ENCODE data around the gene SPDYE18. TPM values are rescaled to one million over a fixed set of nuclear protein-coding genes. Genes with fewer than 3 reads are reported as not detected.
A peak's percentile ranks its signal among the peaks of the same experiment; 100 is the strongest.
"Not testable (repeated sequence)": the region's sequence is repeated elsewhere in the genome, so short reads cannot be mapped to it uniquely, and the experiment has no call there.

Gene SPDYE18, protein sequence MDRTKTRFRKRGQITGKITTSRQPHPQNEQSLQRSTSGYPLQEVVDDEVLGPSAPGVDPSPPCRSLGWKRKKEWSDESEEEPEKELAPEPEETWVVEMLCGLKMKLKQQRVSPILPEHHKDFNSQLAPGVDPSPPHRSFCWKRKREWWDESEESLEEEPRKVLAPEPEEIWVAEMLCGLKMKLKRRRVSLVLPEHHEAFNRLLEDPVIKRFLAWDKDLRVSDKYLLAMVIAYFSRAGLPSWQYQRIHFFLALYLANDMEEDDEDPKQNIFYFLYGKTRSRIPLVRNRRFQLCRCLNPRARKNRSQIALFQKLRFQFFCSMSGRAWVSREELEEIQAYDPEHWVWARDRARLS
- polyA plus RNA-seq (2012; ENCODE audit: insufficient read depth, insufficient read length) = not detected

DNA sequence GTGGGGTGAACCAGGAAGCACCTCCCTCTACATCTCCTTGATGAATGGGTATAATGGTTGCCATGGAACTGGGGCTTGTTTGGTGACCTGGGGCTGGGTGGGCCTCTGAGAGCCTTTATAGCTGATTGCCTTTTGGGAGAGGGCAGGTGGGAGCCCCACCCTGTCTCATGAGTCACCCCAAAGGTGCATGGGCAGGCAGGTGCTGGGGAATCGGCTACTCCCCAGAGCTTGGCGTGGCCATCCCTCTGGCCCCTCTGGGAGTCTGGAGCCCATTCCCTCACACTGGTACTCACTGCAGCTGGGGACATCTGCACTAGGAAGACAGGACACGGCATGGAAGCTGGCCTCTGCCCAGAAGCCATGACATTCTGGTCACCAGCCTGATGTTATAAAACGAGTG is at the start of gene SPDYE18:
SPDYE18 (minus strand) TSS at position 2 of the 400 bp plus-strand sequence. CDS start 2,046 bp downstream, outside the sequence.
- H3K4me3 ChIP-seq (ENCODE audit: low read length); DNase-seq (ENCODE audit: low read depth, low spot score): not testable (repeated sequence)

DNA sequence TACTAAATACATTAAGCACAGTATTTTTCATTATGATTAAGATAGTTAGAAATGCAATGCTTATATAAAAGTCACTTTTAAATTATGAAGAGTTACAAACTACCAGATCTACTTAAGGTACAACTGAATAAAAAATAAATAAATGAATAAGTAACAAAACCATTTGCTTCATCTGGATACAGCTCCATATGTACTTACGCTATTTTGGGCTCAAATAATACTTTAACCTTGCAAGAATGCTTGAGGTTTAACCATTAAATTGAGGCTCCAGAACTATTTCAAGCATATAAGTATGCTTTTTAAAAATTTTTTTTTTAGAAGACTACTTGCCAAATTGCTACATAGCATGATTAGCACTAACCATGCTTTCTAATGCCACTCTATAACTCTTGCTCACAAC is 46.0 kb upstream of the SPDYE18 start:
- not testable (repeated sequence) for H3K4me3 ChIP-seq (ENCODE audit: low read length); DNase-seq (ENCODE audit: low read depth, low spot score)

DNA sequence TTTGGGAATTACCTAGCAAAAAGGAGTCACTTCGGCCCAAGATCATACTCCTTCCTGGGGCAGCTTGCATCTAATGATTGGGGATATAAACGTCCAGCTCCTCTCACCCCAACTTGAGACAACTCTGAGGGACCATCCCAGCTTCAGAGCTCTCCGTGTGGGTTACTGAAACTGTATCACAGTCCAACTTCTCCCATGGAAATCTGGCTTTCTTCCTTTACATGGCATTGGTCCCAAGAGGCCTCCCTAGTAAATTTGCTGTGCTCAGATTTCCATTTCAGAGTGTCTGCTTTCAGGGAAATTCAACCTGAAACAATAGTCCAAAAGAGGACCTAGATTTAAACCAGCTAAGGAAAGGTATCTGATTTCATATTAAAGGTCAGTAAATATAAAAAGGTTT is 45.3 kb upstream of the SPDYE18 start:
- DNase-seq (ENCODE audit: low read depth, low spot score); H3K4me3 ChIP-seq (ENCODE audit: low read length): not testable (repeated sequence)

- not testable (repeated sequence) for H3K4me3 ChIP-seq (ENCODE audit: low read length); DNase-seq (ENCODE audit: low read depth, low spot score)
These were observed 43.5 kb upstream of the SPDYE18 start for GRCh38 chr7:77105904-77106303.

DNA sequence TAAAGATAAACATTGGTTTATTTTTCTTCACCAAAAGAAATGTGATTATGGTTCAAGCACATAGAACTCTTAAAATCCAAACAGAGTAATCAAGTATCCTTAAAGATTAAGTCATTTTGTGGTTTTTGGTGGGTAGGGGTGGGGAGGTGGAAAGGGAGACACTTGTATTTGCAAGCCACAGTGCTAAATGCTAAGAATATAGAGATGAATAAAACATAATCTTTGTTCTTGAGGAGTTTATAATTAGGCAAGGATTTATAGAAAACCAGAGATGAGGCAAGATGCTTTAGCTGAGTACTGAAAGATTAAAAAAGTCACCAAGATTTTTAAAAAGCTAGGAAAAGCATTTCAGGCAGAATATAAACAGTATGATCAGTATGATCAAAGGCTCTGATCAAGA is 40.3 kb upstream of the SPDYE18 start:
- H3K4me3 ChIP-seq (ENCODE audit: low read length); DNase-seq (ENCODE audit: low read depth, low spot score): not testable (repeated sequence)

GRCh38 chr7:77101187-77101586 is 38.8 kb upstream of the SPDYE18 start:
- DNase-seq (ENCODE audit: low read depth, low spot score); H3K4me3 ChIP-seq (ENCODE audit: low read length): not testable (repeated sequence)

GRCh38 chr7:77100501-77100900 is 38.1 kb upstream of the SPDYE18 start:
- DNase-seq (ENCODE audit: low read depth, low spot score); H3K4me3 ChIP-seq (ENCODE audit: low read length): not testable (repeated sequence)

GRCh38 chr7:77092301-77092700 is 29.9 kb upstream of the SPDYE18 start:
- not testable (repeated sequence) for H3K4me3 ChIP-seq (ENCODE audit: low read length); DNase-seq (ENCODE audit: low read depth, low spot score)

GRCh38 chr7:77082192-77082591 is 19.8 kb upstream of the SPDYE18 start:
- not testable (repeated sequence) for DNase-seq (ENCODE audit: low read depth, low spot score); H3K4me3 ChIP-seq (ENCODE audit: low read length)

DNA sequence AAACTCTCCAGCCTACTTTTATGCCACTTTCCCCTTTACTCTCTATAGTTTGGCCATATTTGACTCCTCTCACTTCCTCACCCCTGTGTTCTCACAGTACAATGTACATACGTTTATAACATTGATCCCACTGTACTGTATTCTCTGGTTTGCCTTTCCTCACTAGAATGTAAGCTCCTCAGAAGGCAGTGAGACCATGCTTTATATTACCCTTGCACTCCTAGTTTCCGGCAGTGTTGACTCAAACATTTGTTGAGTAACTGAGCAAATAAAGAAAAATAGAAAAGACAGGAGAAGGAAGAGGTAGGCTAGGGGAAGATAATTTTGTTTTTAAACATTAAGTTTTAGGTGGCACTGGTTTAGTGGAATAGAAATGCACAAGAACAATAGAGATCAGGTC is 17.9 kb upstream of the SPDYE18 start:
- H3K4me3 ChIP-seq (ENCODE audit: low read length); DNase-seq (ENCODE audit: low read depth, low spot score): not testable (repeated sequence)

- DNase-seq (ENCODE audit: low read depth, low spot score) = not testable (repeated sequence)
These were observed 17.3 kb upstream of the SPDYE18 start for GRCh38 chr7:77079624-77080023.

GRCh38 chr7:77079112-77079511 is 16.8 kb upstream of the SPDYE18 start:
- not testable (repeated sequence) for H3K4me3 ChIP-seq (ENCODE audit: low read length); DNase-seq (ENCODE audit: low read depth, low spot score)

More at GRCh38 chr7:77079624-77080023, 17.3 kb upstream of the SPDYE18 start:
- H3K4me3 ChIP-seq (ENCODE audit: low read length) = not testable (repeated sequence)

GRCh38 chr7:77077060-77077459 is 14.7 kb upstream of the SPDYE18 start:
- DNase-seq (ENCODE audit: low read depth, low spot score); H3K4me3 ChIP-seq (ENCODE audit: low read length): not testable (repeated sequence)

- not testable (repeated sequence) for DNase-seq (ENCODE audit: low read depth, low spot score); H3K4me3 ChIP-seq (ENCODE audit: low read length)
These were observed 12.5 kb upstream of the SPDYE18 start for GRCh38 chr7:77074786-77075396.

DNA sequence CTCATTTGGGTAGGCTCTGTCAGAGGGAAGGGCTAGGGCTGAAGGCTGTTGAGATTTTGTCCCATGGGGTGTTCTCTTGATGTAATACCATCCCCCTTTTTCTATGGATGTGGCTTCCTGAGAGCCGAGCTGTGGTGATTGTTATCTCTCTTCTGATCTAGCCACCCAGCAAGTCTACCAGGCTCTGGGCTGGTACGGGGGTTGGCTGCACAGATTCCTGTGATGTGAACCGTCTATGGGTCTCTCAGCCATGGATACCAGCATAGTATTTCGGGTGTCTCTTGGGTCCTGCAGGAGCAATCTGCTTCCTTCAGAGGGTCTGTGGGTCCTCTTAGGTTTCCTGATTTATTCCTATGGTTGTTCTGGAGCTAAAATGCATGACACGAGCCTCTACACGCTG is 8.8 kb upstream of the SPDYE18 start:
- peak; percentile 8 for DNase-seq (ENCODE audit: low read depth, low spot score)
- H3K4me3 ChIP-seq (ENCODE audit: low read length) = not testable (repeated sequence)

GRCh38 chr7:77065869-77066268 is 3.5 kb upstream of the SPDYE18 start:
- H3K4me3 ChIP-seq (ENCODE audit: low read length); DNase-seq (ENCODE audit: low read depth, low spot score): not testable (repeated sequence)

GRCh38 chr7:77063732-77064131 is 1.4 kb upstream of the SPDYE18 start:
- not testable (repeated sequence) for H3K4me3 ChIP-seq (ENCODE audit: low read length); DNase-seq (ENCODE audit: low read depth, low spot score)

GRCh38 chr7:77032261-77032660 is 30.1 kb downstream of the SPDYE18 start, which contains the start of gene SPDYE17:
TSS of gene SPDYE17 (minus strand) at chr7:77032361. CDS start at chr7:77030570, 1,791 bp downstream.
- DNase-seq (ENCODE audit: low read depth, low spot score) = not testable (repeated sequence)

DNA sequence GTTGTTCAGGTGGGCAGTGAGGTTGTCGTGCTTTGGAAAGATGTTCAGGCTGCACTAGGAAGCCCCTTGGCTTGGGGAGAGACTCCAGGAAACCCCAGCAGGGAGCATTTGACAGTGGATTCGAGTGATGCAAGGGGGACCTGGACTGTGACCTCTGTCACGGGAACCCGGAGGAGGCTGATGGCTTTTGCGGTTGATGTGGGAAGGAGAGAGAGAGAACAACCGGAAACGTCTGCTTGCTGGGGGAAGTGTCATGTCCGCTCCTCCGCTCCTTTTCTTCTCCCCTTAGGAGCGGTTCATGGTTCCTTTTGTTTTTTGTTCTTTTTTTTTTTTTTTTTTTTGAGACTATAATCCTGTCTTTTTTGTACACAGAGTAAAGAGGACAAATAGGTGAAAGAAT is 36.0 kb downstream of the SPDYE18 start:
- H3K4me3 ChIP-seq (ENCODE audit: low read length); DNase-seq (ENCODE audit: low read depth, low spot score): not testable (repeated sequence)

More at GRCh38 chr7:77032261-77032660, 30.1 kb downstream of the SPDYE18 start, which contains the start of gene SPDYE17:
- not testable (repeated sequence) for H3K4me3 ChIP-seq (ENCODE audit: low read length)

DNA sequence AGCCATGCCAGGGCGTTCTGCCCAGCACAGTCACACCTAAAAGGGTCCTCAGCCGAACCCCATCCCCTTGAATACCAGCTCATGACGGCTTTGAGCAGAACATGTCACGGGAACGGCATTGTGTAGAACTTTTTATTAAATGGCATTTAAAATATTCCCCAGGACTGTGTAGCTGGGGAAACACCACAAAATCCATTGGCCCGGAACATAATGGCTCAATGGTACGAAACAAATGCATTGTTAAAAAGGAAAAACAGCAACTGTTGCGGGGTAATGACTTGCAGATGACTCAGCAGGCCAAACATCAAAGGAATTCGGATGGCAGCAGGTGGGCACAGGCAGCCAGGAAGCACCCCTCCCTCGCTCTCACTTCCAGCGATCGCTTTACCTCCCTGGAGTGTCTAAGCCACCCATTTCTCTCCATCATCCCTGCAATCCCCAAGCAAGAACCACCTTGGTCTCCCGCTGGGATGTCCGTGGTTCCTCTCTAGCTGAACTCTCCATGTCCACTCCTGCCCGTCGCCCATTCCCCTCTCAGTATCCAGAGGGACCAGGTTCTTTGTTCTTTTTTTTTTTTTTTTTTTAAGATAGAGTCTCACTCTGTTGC is 52.2 kb downstream of the SPDYE18 start:
- not testable (repeated sequence) for DNase-seq (ENCODE audit: low read depth, low spot score); H3K4me3 ChIP-seq (ENCODE audit: low read length)

Measured in Jurkat, Clone E6-1 (cell line).